Karpas-422 (cell line): ENCODE data around the gene GZF1. TPM values are rescaled to one million over a fixed set of nuclear protein-coding genes. Genes with fewer than 3 reads are reported as not detected.

Source experiments
- DNase-seq: peaks from one replicate; pipeline ENCODE4 v3.0.0-alpha.2; 2015
- H2AFZ ChIP-seq: fragments of 200-600 bp; sonication (generic); 2 replicates; pipeline ENCODE4 v1.6.1; 2014; ENCODE audit warnings: antibody characterized with exemption, low read length, mixed read lengths
- H3K27ac ChIP-seq: fragments of 200-600 bp; sonication (generic); 2 replicates; pipeline ENCODE4 v1.5.1; 2014; ENCODE audit warnings: mild to moderate bottlenecking, low read length, moderate library complexity
- H3K27me3 ChIP-seq: fragments of 200-600 bp; sonication (generic); 2 replicates; pipeline ENCODE4 v1.6.1; 2014; ENCODE audit warnings: low read length, mixed read lengths
- H3K36me3 ChIP-seq: fragments of 200-600 bp; sonication (generic); 2 replicates; pipeline ENCODE4 v1.6.1; 2014; ENCODE audit warnings: low read length, mixed read lengths; ENCODE audit not compliant: insufficient read depth
- H3K4me1 ChIP-seq: fragments of 200-600 bp; sonication (generic); 2 replicates; pipeline ENCODE4 v1.6.1; 2014; ENCODE audit warnings: mild to moderate bottlenecking, low read length, mixed read lengths
- H3K4me2 ChIP-seq: fragments of 200-600 bp; sonication (generic); 2 replicates; pipeline ENCODE4 v1.6.1; 2014; ENCODE audit warnings: low read length, low read depth, mild to moderate bottlenecking; ENCODE audit not compliant: poor library complexity, severe bottlenecking
- H3K4me3 ChIP-seq: fragments of 200-600 bp; sonication (generic); 2 replicates; pipeline ENCODE4 v1.5.1; 2014; ENCODE audit warnings: mild to moderate bottlenecking, antibody characterized with exemption, low read length, mixed read lengths
- H3K79me2 ChIP-seq: fragments of 200-600 bp; sonication (generic); 2 replicates; pipeline ENCODE4 v1.6.1; 2014; ENCODE audit warnings: mild to moderate bottlenecking, low read length, mixed read lengths
- H3K9ac ChIP-seq: fragments of 200-600 bp; sonication (generic); 2 replicates; pipeline ENCODE4 v1.6.0; 2014; ENCODE audit warnings: low read length
- H3K9me2 ChIP-seq: fragments of 200-600 bp; sonication (generic), shearing (Covaris generic); replicated peaks from 2 replicates; pipeline ENCODE4 v1.6.0; 2014; ENCODE audit warnings: mild to moderate bottlenecking, low read length, moderate library complexity; ENCODE audit not compliant: insufficient read depth
- H3K9me3 ChIP-seq: fragments of 300-700, 200-600 bp; sonication (generic); 2 replicates; pipeline ENCODE4 v1.6.1; 2014; ENCODE audit warnings: low read length, mixed read lengths
- H4K20me1 ChIP-seq: fragments of 200-600 bp; sonication (generic); 2 replicates; pipeline ENCODE4 v1.6.1; 2014; ENCODE audit warnings: mild to moderate bottlenecking, antibody characterized with exemption, low read length, low read depth; ENCODE audit not compliant: insufficient read depth
- total RNA-seq: library from RNA; depleted of rRNA; stranded (reverse); fragments of >200 nt; shearing (Covaris generic); gene quantifications from 2 replicates; pipeline ENCODE4 v1.2.3, GENCODE V29; 2014; ENCODE audit warnings: low replicate concordance; rRNA removed

GZF1 gene
- total RNA-seq: 13.9 and 41.4 TPM in 2 replicates

- Histone ChIP-seq H3K4me1 (peaks cover 58% of the 10 kb centered on the region), H3K27ac (peak within 1 kb of the TSS; percentile 78), H3K4me3 (peak within 1 kb of the TSS; percentile 88), H3K36me3 (peaks cover 13% of the 10 kb centered on the region), H3K4me2 (peak within 1 kb of the TSS; percentile 99), H4K20me1 (peaks cover 30% of the 10 kb centered on the region; the same call in 1 of the 2 replicates), H3K9me2 (no peaks in the 10 kb centered on the region), H3K9ac (peak within 1 kb of the TSS; percentile 96), H3K27me3 (no peaks in the 10 kb centered on the region), H3K79me2 (peaks cover 57% of the 10 kb centered on the region), H3K9me3 (no peaks in the 10 kb centered on the region), H2AFZ (no peak within 1 kb of the TSS)
- peak; percentile 99 for DNase-seq
Measured at GRCh38 chr20:23361476-23362391, at the start of gene GZF1. Gene GZF1, plus strand, starts transcription at chr20:23362182. Its CDS starts 2,202 bp downstream, at chr20:23364384.

GRCh38 chr20:23313271-23313670 lies 48.7 kb upstream of the GZF1 start:
- Histone ChIP-seq H3K27ac (no peak overlapping the region), H3K4me3 (no peak overlapping the region), H2AFZ (no peak overlapping the region), H3K9me2 (no peaks in the 10 kb centered on the region), H3K9ac (no peak overlapping the region), H3K9me3 (no peaks in the 10 kb centered on the region), H3K79me2 (no peaks in the 10 kb centered on the region), H3K4me2 (no peak overlapping the region), H3K36me3 (no peaks in the 10 kb centered on the region), H3K27me3 (no peaks in the 10 kb centered on the region), H4K20me1 (no peaks in the 10 kb centered on the region), H3K4me1 (no peaks in the 10 kb centered on the region)
- DNase-seq: no peak

GRCh38 chr20:23314699-23315098 lies 47.3 kb upstream of the GZF1 start:
- Histone ChIP-seq H2AFZ (no peak overlapping the region), H3K36me3 (no peaks in the 10 kb centered on the region), H3K9ac (no peak overlapping the region), H3K4me2 (no peak overlapping the region), H3K4me1 (no peaks in the 10 kb centered on the region), H3K4me3 (no peak overlapping the region), H4K20me1 (no peaks in the 10 kb centered on the region), H3K9me3 (no peaks in the 10 kb centered on the region), H3K9me2 (no peaks in the 10 kb centered on the region), H3K27me3 (no peaks in the 10 kb centered on the region), H3K27ac (no peak overlapping the region), H3K79me2 (no peaks in the 10 kb centered on the region)
- DNase-seq: no peak

- DNase-seq: no peak
Measured at GRCh38 chr20:23315099-23315498, 46.9 kb upstream of the GZF1 start.

GRCh38 chr20:23316626-23317025 lies 45.4 kb upstream of the GZF1 start:
- Histone ChIP-seq H3K9me3 (no peaks in the 10 kb centered on the region), H2AFZ (no peak overlapping the region)

More at GRCh38 chr20:23315099-23315498, 46.9 kb upstream of the GZF1 start:
- no peak overlapping the region for H3K4me2 ChIP-seq
- no peak overlapping the region for H3K27ac ChIP-seq
- no peak overlapping the region for H3K9ac ChIP-seq
- no peaks in the 10 kb centered on the region for H3K9me2 ChIP-seq
- H3K36me3 ChIP-seq: no peaks in the 10 kb centered on the region
- H3K4me3 ChIP-seq: no peak overlapping the region
- H3K27me3 ChIP-seq: no peaks in the 10 kb centered on the region
- H3K79me2 ChIP-seq: no peaks in the 10 kb centered on the region
- no peak overlapping the region for H2AFZ ChIP-seq
- no peaks in the 10 kb centered on the region for H3K9me3 ChIP-seq
- H4K20me1 ChIP-seq: no peaks in the 10 kb centered on the region
- no peaks in the 10 kb centered on the region for H3K4me1 ChIP-seq

GRCh38 chr20:23317081-23317480 lies 44.9 kb upstream of the GZF1 start:
- H3K4me1 ChIP-seq: no peaks in the 10 kb centered on the region
- H4K20me1 ChIP-seq: no peaks in the 10 kb centered on the region
- H3K27me3 ChIP-seq: no peaks in the 10 kb centered on the region
- H3K79me2 ChIP-seq: no peaks in the 10 kb centered on the region
- no peaks in the 10 kb centered on the region for H3K9me2 ChIP-seq
- no peak overlapping the region for H3K9ac ChIP-seq
- no peaks in the 10 kb centered on the region for H3K9me3 ChIP-seq
- H3K4me3 ChIP-seq: no peak overlapping the region
- no peak overlapping the region for H3K4me2 ChIP-seq
- H2AFZ ChIP-seq: no peak overlapping the region
- no peak for DNase-seq
- H3K36me3 ChIP-seq: no peaks in the 10 kb centered on the region
- H3K27ac ChIP-seq: no peak overlapping the region

More at GRCh38 chr20:23316626-23317025, 45.4 kb upstream of the GZF1 start:
- Histone ChIP-seq H4K20me1 (no peaks in the 10 kb centered on the region), H3K79me2 (no peaks in the 10 kb centered on the region), H3K4me2 (no peak overlapping the region), H3K36me3 (no peaks in the 10 kb centered on the region), H3K4me1 (no peaks in the 10 kb centered on the region), H3K27me3 (no peaks in the 10 kb centered on the region), H3K27ac (no peak overlapping the region), H3K4me3 (no peak overlapping the region), H3K9me2 (no peaks in the 10 kb centered on the region), H3K9ac (no peak overlapping the region)
- no peak for DNase-seq

GRCh38 chr20:23318347-23318746 lies 43.6 kb upstream of the GZF1 start:
- Histone ChIP-seq H3K79me2 (no peaks in the 10 kb centered on the region), H3K4me1 (no peaks in the 10 kb centered on the region), H2AFZ (no peak overlapping the region), H3K4me2 (no peak overlapping the region), H3K36me3 (no peaks in the 10 kb centered on the region), H4K20me1 (no peaks in the 10 kb centered on the region), H3K4me3 (no peak overlapping the region), H3K27me3 (no peaks in the 10 kb centered on the region), H3K27ac (no peak overlapping the region), H3K9ac (no peak overlapping the region), H3K9me3 (no peaks in the 10 kb centered on the region), H3K9me2 (no peaks in the 10 kb centered on the region)
- DNase-seq: no peak

- no peak overlapping the region for H3K27ac ChIP-seq
- no peak overlapping the region for H3K9ac ChIP-seq
- H4K20me1 ChIP-seq: no peaks in the 10 kb centered on the region; the same call in 1 of the 2 replicates
- H3K36me3 ChIP-seq: no peaks in the 10 kb centered on the region
- no peaks in the 10 kb centered on the region for H3K9me3 ChIP-seq
- H3K27me3 ChIP-seq: no peaks in the 10 kb centered on the region
- no peaks in the 10 kb centered on the region for H3K79me2 ChIP-seq
- no peak overlapping the region for H3K4me3 ChIP-seq
- no peak overlapping the region for H3K4me2 ChIP-seq
- H3K4me1 ChIP-seq: no peaks in the 10 kb centered on the region
- no peak overlapping the region for H2AFZ ChIP-seq
- no peaks in the 10 kb centered on the region for H3K9me2 ChIP-seq
- no peak for DNase-seq
Measured at GRCh38 chr20:23320317-23320716, 41.7 kb upstream of the GZF1 start.
